Liver (tissue), 9 donors: ENCODE measurements around the gene EXD2. TPM values are rescaled to one million over a fixed set of nuclear protein-coding genes. Genes with fewer than 3 reads are reported as not detected.

Experiments used
- DNase-seq: peaks from one replicate; pipeline ENCODE4 v3.0.0-alpha.2; 2017; ENCODE audit warnings: low spot score
- H3K27ac ChIP-seq, 2 donors: one replicate each; pipeline ENCODE4 v1.7.0; 2013; ENCODE audit warnings: inconsistent platforms in 2 of 2, low read length in 2 of 2, control low read depth in 1 of 2, low read depth in 1 of 2, mild to moderate bottlenecking in 1 of 2
- H3K27me3 ChIP-seq, 4 donors: one replicate each; pipeline versions ENCODE4 v1.6.1 to v1.7.0; 2013; ENCODE audit warnings: low read length in 3 of 4, inconsistent platforms in 1 of 4, mild to moderate bottlenecking in 1 of 4, moderate library complexity in 1 of 4; ENCODE audit not compliant: control insufficient read depth in 4 of 4, insufficient read depth in 4 of 4
- H3K36me3 ChIP-seq, 4 donors: one replicate each; pipeline versions ENCODE4 v1.6.1 to v1.7.0; 2013; ENCODE audit warnings: low read length in 3 of 4, mild to moderate bottlenecking in 3 of 4, low read depth in 1 of 4, moderate library complexity in 1 of 4; ENCODE audit not compliant: control insufficient read depth in 4 of 4, insufficient read depth in 3 of 4
- H3K4me1 ChIP-seq, 4 donors: one replicate each; pipeline versions ENCODE4 v1.6.1 to v1.7.0; 2013; ENCODE audit warnings: low read length in 3 of 4, mild to moderate bottlenecking in 3 of 4, moderate library complexity in 1 of 4; ENCODE audit not compliant: control insufficient read depth in 4 of 4, insufficient read depth in 4 of 4
- H3K4me3 ChIP-seq, 3 donors: one replicate each; pipeline versions ENCODE4 v1.6.1 to v1.7.0; 2013; ENCODE audit warnings: low read length in 3 of 3, control low read depth in 1 of 3, low read depth in 1 of 3, mild to moderate bottlenecking in 1 of 3
- H3K9ac ChIP-seq, 2 donors: one replicate each; pipeline ENCODE4 v1.7.0; 2013; ENCODE audit warnings: low read length in 2 of 2, mild to moderate bottlenecking in 2 of 2, moderate library complexity in 2 of 2, control low read depth in 1 of 2, low read depth in 1 of 2
- H3K9me3 ChIP-seq, 4 donors: one replicate each; pipeline versions ENCODE4 v1.6.1 to v1.7.0; 2013; ENCODE audit warnings: low read length in 3 of 4; ENCODE audit not compliant: control insufficient read depth in 4 of 4
- EGR1 ChIP-seq, 2 donors: IDR thresholded peaks; 2 replicates each; pipeline ENCODE4 v1.6.1; 2016 to 2018; ENCODE audit warnings: antibody characterized with exemption in 2 of 2, low read depth in 2 of 2
- FOXA1 ChIP-seq: IDR thresholded peaks from 2 replicates; pipeline ENCODE4 v1.6.1; 2016; ENCODE audit warnings: antibody characterized with exemption
- FOXA2 ChIP-seq: IDR thresholded peaks from 2 replicates; pipeline ENCODE4 v1.6.1; 2016; ENCODE audit warnings: antibody characterized with exemption
- HNF4A ChIP-seq, 2 donors: conservative IDR thresholded peaks; 2 replicates each; pipeline ENCODE4 v1.6.1; 2016; ENCODE audit warnings: antibody characterized with exemption in 2 of 2, mild to moderate bottlenecking in 2 of 2
- HNF4G ChIP-seq: IDR thresholded peaks from 2 replicates; pipeline ENCODE4 v1.6.1; 2016; ENCODE audit warnings: antibody characterized with exemption
- JUND ChIP-seq, 2 donors: IDR thresholded peaks; 2 replicates each; pipeline ENCODE4 v1.6.1; 2016; ENCODE audit warnings: antibody characterized with exemption in 2 of 2
- NR2F2 ChIP-seq: IDR thresholded peaks from 2 replicates; pipeline ENCODE4 v1.6.1; 2016; ENCODE audit warnings: antibody characterized with exemption
- RAD21 ChIP-seq, 2 donors: IDR thresholded peaks; 2 replicates each; pipeline ENCODE4 v1.6.1; 2016; ENCODE audit warnings: antibody characterized with exemption in 2 of 2, mild to moderate bottlenecking in 2 of 2
- RXRA ChIP-seq, 2 donors: IDR thresholded peaks; 2 replicates each; pipeline ENCODE4 v1.6.1; 2017 to 2018; ENCODE audit warnings: antibody characterized with exemption in 2 of 2, mild to moderate bottlenecking in 1 of 2
- SP1 ChIP-seq: IDR thresholded peaks from 2 replicates; pipeline ENCODE4 v1.6.1; 2018; ENCODE audit warnings: antibody characterized with exemption, mild to moderate bottlenecking
- WGBS: extraction: QIAGEN DNeasy Blood & Tissue Kit; methylation state at CpG from one replicate; pipeline ENCODE4 v1.1.7; 2013; 5-methylcytosine and 5-hydroxymethylcytosine counted together
- polyA plus RNA-seq, 2 donors: library from polyadenylated mRNA; stranded (reverse) in 1 of 2; unstranded in 1 of 2; fragments of 200-250 nt in 1 of 2; fragments of >200 nt in 1 of 2; fragmentation: Nextera tagmentation in 1 of 2; extraction: Ambion mirVana in 1 of 2; gene quantifications; one replicate each; pipeline versions ENCODE4 v1.2.1 to v1.2.3, GENCODE V29; 2013 to 2015
- total RNA-seq, 2 donors: library from RNA; depleted of rRNA; stranded (reverse); fragments of >200 nt; gene quantifications; one replicate each; pipeline ENCODE4 v1.2.3, GENCODE V29; 2014
- TF ChIP-seq, protein P1 (sequence below): IDR thresholded peaks from 2 replicates; pipeline ENCODE4 v1.6.1; 2016; ENCODE audit warnings: antibody characterized with exemption, mild to moderate bottlenecking
- TF ChIP-seq, protein P2 (sequence below): IDR thresholded peaks from 2 replicates; pipeline ENCODE4 v1.6.1; 2016; ENCODE audit warnings: antibody characterized with exemption
- TF ChIP-seq, protein P3 (sequence below): fragments of 150-350 bp; IDR thresholded peaks from 2 replicates; pipeline ENCODE4 v1.5.1; 2017; ENCODE audit warnings: improper control_type of control experiment, low read depth, low read length; ENCODE audit not compliant: missing input control
- TF ChIP-seq, protein P4 (sequence below): IDR thresholded peaks from 2 replicates; pipeline ENCODE4 v1.6.1; 2016; ENCODE audit warnings: antibody characterized with exemption
- donor health status: healthy.
- donor health status: healthy.
- donor health status: healthy.
- donor health status: healthy.
- donor health status: healthy.

EXD2 gene
- total and polyA plus RNA-seq, 4 donors, result 4.7 to 8.8 (median 5.0) TPM

DNA sequence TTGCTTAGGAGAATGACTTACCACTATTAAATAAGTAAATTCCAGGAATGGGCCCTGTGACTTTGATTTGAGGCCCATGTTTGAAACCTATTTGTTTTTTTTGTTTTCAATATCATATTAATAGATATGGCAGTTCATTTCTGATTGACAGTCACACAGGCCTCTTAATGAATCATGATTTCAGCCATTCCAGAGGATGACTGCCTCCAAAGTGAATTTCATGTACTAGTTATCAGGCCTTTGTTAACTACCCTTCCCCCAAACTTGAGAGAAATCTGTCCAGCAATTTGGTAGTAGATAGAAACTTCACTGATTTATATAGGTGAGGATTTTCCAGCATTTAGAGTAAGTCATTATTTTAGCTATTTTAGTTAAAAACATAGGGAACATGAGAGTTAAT, 42.8 kb downstream of the EXD2 start (continued):
- TF ChIP-seq, protein P1, sequence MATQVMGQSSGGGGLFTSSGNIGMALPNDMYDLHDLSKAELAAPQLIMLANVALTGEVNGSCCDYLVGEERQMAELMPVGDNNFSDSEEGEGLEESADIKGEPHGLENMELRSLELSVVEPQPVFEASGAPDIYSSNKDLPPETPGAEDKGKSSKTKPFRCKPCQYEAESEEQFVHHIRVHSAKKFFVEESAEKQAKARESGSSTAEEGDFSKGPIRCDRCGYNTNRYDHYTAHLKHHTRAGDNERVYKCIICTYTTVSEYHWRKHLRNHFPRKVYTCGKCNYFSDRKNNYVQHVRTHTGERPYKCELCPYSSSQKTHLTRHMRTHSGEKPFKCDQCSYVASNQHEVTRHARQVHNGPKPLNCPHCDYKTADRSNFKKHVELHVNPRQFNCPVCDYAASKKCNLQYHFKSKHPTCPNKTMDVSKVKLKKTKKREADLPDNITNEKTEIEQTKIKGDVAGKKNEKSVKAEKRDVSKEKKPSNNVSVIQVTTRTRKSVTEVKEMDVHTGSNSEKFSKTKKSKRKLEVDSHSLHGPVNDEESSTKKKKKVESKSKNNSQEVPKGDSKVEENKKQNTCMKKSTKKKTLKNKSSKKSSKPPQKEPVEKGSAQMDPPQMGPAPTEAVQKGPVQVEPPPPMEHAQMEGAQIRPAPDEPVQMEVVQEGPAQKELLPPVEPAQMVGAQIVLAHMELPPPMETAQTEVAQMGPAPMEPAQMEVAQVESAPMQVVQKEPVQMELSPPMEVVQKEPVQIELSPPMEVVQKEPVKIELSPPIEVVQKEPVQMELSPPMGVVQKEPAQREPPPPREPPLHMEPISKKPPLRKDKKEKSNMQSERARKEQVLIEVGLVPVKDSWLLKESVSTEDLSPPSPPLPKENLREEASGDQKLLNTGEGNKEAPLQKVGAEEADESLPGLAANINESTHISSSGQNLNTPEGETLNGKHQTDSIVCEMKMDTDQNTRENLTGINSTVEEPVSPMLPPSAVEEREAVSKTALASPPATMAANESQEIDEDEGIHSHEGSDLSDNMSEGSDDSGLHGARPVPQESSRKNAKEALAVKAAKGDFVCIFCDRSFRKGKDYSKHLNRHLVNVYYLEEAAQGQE, result no peak
- TF ChIP-seq HNF4A (conservative IDR thresholded peaks at IDR 0.05) (no peak), RXRA (IDR thresholded peaks at IDR 0.05) (no peak)

DNA sequence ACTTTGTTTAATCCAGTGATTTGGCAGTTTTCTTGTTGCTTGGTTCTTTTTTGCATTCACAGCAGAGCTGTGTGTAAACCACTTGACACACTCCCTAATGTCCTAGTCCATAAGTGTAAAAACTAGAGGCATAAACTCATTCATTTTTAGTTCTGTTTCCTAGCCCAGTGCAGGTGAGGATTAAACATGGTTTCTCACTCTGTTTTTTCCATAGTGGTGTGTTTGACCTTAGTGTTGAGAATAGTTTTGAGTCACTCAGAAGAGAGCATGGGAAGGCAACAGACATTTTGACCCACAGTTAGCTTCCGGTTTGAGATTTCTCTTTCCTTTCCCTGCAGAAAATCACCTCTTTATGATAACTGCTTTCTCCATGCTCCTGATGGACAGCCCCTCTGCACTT, 44.4 kb downstream of the EXD2 start:
- Histone ChIP-seq H3K27me3 (no peaks in the 10 kb centered on the region), H3K4me3 (no peak overlapping the region), H3K9ac (no peak overlapping the region), H3K27ac (no peak overlapping the region), H3K9me3 (no peaks in the 10 kb centered on the region), H3K36me3 (peaks cover 15 to 56% (median 26%) of the 10 kb centered on the region in 4 donors), H3K4me1 (no peaks in the 10 kb centered on the region)
- TF ChIP-seq, protein P1, result no peak
- no peak for TF ChIP-seq FOXA1
- TF ChIP-seq, protein P2, sequence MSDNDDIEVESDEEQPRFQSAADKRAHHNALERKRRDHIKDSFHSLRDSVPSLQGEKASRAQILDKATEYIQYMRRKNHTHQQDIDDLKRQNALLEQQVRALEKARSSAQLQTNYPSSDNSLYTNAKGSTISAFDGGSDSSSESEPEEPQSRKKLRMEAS, result no peak
- no peak for TF ChIP-seq HNF4G
- TF ChIP-seq, protein P3, sequence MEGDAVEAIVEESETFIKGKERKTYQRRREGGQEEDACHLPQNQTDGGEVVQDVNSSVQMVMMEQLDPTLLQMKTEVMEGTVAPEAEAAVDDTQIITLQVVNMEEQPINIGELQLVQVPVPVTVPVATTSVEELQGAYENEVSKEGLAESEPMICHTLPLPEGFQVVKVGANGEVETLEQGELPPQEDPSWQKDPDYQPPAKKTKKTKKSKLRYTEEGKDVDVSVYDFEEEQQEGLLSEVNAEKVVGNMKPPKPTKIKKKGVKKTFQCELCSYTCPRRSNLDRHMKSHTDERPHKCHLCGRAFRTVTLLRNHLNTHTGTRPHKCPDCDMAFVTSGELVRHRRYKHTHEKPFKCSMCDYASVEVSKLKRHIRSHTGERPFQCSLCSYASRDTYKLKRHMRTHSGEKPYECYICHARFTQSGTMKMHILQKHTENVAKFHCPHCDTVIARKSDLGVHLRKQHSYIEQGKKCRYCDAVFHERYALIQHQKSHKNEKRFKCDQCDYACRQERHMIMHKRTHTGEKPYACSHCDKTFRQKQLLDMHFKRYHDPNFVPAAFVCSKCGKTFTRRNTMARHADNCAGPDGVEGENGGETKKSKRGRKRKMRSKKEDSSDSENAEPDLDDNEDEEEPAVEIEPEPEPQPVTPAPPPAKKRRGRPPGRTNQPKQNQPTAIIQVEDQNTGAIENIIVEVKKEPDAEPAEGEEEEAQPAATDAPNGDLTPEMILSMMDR, result no peak
- no peak for DNase-seq
- 95% methylated on average over 1 of the region's 1 CpG for WGBS

DNA sequence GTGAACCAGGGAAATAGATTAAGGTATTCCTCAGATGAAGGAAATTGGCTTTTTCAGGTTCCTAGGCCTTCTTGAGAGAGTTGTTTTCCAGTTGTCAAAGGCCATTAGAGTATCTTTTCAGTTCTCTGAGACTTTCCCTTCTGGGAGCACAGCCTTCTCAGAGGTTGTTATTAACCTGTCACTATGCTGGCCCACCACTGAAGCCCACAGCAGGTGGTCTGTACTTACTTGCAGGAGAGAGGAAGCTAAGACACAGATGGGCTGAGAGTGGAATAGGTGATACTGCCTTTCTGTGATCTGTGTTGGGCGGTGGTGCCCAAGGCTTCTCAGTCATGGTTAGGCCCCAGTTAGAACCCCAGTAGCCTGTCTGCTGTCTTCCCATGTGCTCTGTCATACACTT, 45.8 kb downstream of the EXD2 start:
- no peak for DNase-seq
- H3K4me3 ChIP-seq, result no peak overlapping the region
- no peak overlapping the region for H3K27ac ChIP-seq
- no peaks in the 10 kb centered on the region for H3K27me3 ChIP-seq
- 96% methylated on average over 1 of the region's 1 CpG for WGBS
- H3K36me3 ChIP-seq, result peaks cover 14 to 61% (median 31%) of the 10 kb centered on the region in 4 donors
- H3K4me1 ChIP-seq, result no peaks in the 10 kb centered on the region
- H3K9ac ChIP-seq, result no peak overlapping the region
- no peak for TF ChIP-seq FOXA1
- TF ChIP-seq, protein P1, result no peak
- TF ChIP-seq JUND (IDR thresholded peaks at IDR 0.05), result no peak
- no peak for TF ChIP-seq SP1
- no peak for TF ChIP-seq NR2F2
- no peak for TF ChIP-seq RAD21 (IDR thresholded peaks at IDR 0.05)
- TF ChIP-seq, protein P4, sequence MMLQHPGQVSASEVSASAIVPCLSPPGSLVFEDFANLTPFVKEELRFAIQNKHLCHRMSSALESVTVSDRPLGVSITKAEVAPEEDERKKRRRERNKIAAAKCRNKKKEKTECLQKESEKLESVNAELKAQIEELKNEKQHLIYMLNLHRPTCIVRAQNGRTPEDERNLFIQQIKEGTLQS, result no peak
- no peak for TF ChIP-seq RXRA (IDR thresholded peaks at IDR 0.05)
- no peak for TF ChIP-seq FOXA2
- no peak for TF ChIP-seq EGR1 (IDR thresholded peaks at IDR 0.05; ENCODE audit: low read depth in 2 of 2)
- H3K9me3 ChIP-seq, result no peaks in the 10 kb centered on the region
